COLO829 (cell line): ENCODE results near the gene GUCY1A2.
"Not testable (repeated sequence)": the region's sequence is repeated elsewhere in the genome, so short reads cannot be mapped to it uniquely, and the experiment has no call there.

Source experiments
- DNase-seq: peaks from one replicate; pipeline ENCODE4 v3.0.0; 2012; ENCODE audit warnings: low spot score

The GUCY1A2 gene

GRCh38 chr11:106943089-106943488 is 75.2 kb downstream of the GUCY1A2 start:
- DNase-seq, result no peak

- DNase-seq, result no peak
These were observed 79.1 kb downstream of the GUCY1A2 start for GRCh38 chr11:106939157-106939556.

DNA sequence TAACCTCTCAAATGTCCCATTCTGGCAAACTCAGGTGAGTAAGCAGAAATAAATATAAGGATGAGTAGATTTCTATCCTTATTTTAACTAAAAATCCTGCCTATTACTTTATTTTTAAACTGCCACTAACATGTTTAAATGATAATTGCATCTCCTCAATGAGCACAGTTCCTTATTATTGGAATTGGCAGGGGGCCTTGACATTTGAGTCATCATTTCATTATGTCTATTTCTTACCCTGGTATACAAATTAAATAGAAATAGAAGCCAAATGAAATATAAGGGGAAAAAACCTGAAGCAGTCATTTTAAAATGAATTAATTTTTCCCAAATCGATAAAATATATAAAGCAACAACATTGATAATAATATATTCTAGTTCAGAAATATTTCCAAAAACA is 81.2 kb downstream of the GUCY1A2 start:
- DNase-seq, result no peak

DNA sequence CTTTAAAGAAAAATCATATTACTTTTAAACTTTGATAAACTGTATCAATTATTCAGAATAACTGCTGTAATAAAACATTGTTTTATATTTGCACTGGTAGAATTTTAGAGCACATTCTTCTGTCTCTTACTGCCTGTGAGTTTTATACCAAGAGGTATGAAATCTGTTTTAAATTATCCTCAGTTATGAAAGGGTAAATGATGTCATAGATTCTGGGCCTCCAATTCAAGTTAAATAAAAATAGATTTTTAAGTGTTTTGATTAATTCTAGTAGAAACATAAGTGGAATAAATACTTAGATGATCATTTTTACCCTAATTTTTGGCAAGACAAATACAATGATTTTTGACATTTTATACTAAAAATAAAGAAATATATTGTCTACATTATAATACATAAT is 93.0 kb downstream of the GUCY1A2 start:
- no peak for DNase-seq

DNA sequence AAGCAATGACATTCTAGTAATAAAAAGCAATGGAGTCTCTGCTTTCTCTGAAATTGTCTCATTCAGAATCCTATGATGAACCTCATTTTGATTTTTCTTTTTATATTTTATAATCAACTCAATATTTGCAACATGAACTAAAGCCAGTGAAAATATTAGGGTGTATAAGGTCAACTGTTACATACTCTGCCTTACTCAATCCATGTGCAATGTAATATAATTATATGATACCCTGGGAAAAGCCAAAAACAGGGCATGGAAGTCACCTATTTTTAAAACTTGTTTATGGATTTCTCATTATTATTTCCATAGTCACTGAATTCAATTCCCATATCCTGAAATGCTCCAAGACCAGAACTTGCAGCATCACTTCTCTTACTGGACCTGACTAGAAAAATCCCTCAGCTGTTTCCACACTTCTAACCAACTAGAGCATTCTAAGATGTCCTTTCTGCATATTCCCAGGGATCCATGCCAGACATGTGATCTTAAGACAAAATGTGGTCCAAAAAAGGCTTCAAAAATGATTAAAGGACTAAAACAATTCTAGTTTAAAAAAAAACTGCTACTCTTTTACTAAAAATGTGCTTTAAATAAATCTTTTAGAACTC is 97.3 kb downstream of the GUCY1A2 start:
- no peak for DNase-seq

- DNase-seq, result peak; percentile 8
These were observed 100.3 kb downstream of the GUCY1A2 start for GRCh38 chr11:106917973-106918372.

- no peak for DNase-seq
These were observed 103.9 kb downstream of the GUCY1A2 start for GRCh38 chr11:106914409-106914808.

DNA sequence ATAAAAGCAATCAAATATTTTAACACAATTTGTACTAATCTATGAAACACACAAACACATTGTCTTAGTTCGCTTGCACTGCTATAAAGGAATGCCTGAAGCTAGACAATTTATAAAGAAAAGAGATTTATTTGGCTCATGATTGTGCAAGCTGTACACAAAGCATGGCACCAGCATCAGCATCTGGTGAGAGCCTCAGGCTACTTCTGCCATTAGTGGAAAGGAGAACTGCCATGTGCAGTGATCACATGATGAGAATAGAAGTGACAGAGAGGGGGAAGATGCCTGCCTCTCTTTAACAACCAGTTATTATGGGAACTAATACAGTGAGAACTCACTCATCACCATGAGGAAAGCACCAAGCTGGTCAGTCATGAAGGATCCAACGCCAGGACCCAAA is 105.1 kb downstream of the GUCY1A2 start:
- DNase-seq, result no peak

DNA sequence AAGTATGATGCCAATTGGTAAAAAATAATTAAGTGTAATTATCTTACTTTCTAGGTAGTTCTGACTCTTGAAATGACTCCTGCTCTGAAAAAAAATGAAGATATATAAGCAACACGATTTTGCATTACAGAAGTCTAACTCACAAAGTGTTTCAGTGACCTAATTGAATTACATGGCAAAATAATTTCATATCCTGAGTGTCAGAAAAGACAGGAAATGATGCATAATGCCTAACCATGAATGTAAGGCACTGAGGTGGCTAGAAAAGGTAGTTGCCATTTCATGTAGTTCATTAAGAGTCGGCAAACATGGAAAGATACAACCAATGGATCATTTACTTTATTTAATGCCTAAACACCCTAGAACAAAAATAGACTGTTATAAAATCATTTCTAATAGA is 113.5 kb downstream of the GUCY1A2 start:
- DNase-seq, result no peak

- no peak for DNase-seq
These were observed 128.6 kb downstream of the GUCY1A2 start for GRCh38 chr11:106889718-106890117.

DNA sequence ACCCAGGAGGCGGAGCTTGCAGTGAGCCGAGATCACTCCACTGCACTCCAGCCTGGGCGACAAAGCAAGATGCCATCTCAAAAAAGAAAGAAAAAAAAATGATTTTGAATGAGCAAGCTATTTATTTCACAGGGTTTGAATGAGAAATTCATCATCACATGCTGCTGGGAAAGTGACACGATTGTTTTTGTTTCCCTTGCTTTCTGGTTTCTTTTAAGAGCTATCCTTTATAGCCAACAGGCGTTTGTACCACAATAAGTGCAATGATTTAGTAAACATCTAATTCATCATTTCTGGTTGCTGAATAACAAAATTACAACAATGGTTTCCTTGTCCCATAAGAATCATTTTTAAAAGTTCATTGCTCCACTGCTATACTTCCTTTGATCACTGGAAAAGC is 129.9 kb downstream of the GUCY1A2 start:
- no peak for DNase-seq

GRCh38 chr11:106883693-106884092 is 134.6 kb downstream of the GUCY1A2 start:
- DNase-seq, result not testable (repeated sequence)

DNA sequence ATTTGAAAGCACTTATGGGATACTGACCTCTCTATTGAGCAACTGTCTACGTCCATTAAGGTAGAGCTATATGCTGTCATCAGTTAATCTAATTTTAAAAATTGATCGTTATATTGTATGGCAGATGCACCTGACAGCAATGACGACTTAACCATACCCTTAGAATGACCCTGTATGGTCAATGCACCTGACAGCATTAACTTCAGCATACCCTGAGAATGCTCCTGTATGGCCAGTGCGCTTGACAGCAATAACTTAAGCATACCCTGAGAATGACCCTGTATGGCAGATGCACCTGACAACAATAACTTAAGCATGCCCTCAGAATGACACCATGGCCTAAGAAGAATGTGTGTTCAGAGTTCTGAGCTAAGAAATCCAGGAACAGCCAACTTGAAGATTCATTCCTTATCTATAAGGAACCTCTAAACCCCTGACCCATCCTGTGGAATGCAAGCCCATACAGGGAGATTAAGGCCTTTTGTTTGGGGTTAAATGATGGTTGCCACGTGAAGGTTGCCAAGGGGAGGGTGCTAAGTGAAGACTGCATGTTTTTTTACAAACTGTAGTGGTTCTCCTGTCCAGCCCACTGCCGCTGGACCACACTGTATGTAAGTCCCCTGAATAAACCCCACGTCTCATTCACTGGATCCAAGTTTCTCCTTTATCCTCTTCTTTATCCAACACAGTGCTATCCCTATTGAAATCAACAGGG is 138.3 kb downstream of the GUCY1A2 start:
- no peak for DNase-seq

DNA sequence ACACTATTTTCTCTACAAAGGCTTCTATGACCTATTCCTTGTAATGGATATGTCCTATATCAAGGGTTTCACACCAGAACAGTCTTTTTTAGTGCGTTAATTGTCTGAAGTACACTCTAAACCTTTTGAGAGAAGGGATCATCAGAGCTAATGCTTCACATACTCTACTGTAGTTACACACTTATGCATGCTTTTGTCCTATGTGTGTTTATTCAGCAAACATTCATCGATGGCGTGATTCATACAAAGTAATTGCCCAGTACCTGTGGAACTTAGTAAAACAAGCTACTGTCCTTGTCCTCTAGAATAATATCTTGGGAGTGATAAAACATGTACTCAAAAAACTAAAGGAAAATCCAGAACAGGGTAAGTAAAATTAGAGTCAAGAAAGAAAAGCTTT is 139.2 kb downstream of the GUCY1A2 start:
- no peak for DNase-seq

- DNase-seq, result no peak
These were observed 143.3 kb downstream of the GUCY1A2 start for GRCh38 chr11:106875013-106875412.

DNA sequence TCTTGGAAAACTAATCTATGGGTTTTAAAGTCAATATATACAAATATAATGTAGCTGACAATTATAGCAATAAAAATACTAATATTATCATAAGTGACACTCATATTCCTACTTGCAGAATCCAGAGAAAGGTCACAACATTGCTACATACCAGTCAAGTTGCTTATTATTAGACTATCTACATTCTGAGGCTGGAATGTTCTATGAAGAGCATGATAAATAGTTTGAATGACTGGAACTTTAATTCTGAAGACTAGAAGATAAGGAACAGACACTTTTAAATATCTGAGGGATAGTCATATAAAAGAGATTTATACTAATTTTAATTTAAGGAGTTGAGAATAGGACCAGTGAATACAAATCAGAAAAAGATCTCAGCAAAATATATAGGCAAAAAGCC is 146.0 kb downstream of the GUCY1A2 start:
- no peak for DNase-seq

- no peak for DNase-seq
These were observed 160.1 kb downstream of the GUCY1A2 start for GRCh38 chr11:106858200-106858599.

DNA sequence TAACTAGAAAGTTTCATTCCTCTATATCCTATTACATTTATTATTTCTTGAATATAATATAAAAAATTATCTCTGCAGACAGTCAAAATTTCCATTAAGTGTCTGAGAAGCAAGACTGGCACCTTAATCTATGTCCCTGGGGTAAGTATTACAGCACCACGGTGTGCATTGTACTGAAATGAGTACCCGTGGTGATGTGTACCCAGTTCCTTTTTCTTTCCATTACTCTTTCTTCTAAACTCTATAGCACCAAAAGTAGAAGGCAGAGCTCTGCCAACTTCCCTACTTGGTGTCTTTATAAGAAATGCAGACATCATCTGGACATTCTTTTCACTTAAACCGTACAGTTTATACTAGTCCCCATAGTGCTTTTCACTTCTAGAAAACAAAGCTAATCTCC is 161.7 kb downstream of the GUCY1A2 start:
- no peak for DNase-seq

DNA sequence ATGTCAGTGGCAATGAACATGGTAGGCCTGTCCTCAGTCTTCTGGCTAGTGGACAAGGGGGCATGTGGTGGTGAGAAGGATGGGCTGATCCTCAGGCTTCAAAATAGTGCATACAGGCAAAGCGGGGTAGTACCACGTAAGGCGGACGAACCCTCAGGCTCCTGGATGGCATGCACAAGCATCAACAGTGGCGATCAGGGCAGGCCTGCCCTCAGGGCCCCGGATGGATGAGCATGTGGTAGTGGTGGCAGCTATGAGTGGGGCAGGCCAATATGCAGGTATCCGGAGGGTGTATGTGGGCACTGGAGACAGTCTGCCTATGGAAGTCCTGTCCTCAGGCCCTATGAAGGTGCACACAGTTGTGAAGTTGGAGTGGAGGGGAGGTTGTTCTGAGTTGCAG is 163.8 kb downstream of the GUCY1A2 start:
- DNase-seq, result no peak

DNA sequence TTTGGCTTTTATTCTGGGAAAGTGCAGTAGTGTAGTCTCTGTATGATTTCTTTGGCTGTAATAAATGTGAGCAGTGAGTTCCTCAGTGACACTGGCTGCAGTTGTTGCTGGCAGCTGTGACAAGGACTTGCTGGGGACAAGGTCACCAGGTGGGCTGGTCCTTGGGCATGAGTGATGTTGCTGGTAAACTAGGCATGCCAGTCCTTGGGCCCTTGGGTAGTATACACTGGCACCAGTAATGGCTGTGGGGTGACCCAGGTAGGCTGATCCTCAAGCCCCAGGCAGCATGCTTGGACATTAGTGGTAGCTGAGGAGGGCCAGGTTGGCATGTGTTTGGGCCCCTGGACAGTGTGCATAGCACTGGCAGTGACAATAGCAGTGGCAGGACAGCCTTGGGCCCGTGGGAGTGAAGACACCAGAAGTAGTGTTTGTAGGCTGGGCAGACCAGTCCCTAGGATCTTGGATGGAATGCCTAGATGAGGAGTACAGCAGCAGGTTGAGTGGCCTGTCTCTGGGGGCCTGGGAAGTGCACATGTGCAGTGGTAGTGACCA is 164.3 kb downstream of the GUCY1A2 start:
- DNase-seq, result no peak

DNA sequence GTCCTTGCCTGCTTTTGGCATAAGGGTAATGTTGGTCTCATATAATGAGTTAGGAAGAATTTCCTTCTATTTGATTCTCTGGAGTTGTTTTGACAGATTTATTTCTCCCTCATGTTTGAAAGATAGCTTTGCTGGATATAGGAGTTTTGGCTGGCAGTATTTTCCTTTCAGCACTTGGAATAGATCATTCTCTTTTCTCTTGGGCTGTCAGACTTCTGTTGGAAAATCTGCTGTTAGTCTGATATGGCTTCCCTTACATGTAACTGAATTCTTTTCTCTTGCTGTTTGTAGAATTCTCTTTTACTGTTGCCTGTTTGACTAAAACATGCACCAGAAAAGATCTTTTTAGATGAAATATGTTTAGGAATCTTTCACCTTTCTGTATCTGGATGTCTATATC is 165.5 kb downstream of the GUCY1A2 start:
- DNase-seq, result no peak

- DNase-seq, result no peak
These were observed 169.8 kb downstream of the GUCY1A2 start for GRCh38 chr11:106848526-106848925.

- DNase-seq, result no peak
These were observed 176.1 kb downstream of the GUCY1A2 start for GRCh38 chr11:106842134-106842533.

GRCh38 chr11:106840947-106841346 is 177.3 kb downstream of the GUCY1A2 start:
- no peak for DNase-seq
